ENCODE measurements around the gene DNAJC2. TPM values are rescaled to one million over a fixed set of nuclear protein-coding genes. Genes with fewer than 3 reads are reported as not detected.

DNAJC2 gene
- total RNA-seq, 4 donors from 2014 or later, result 16.4 to 48.6 (median 27.7) TPM

DNA sequence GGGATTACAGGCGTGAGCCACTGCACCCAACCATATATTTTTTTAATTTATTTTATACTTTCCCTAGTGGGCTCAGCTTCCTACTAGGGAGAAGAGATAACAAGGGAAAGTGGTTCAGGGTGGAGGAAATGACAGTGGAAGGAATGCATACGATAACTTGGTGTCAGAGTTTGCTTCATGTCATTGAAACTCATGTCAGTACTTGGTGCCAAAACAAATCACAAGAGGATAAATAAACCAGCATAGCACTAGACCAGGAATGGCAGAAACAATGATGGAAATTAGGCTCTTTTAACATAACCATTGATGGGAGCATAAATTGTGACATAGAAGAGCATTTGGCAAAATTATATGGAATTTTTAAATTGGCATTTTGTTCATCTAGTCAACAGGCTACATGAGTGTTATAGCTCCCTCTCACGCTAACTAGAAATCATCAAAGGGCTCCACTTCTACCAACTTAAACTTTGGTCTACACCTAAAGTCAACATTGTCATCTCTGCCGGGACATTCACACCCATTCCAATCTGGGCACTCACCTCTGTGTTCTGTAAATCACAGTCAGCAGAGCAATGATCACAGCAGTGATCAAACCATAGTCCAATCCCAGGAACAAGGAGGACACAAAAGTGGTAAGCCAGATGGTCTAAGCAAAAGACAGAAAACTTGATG lies 44.0 kb upstream of the DNAJC2 start:
- intact Hi-C loops (cut with DNase I; ENCODE audit: low total_unique reads) (no loop called here), in situ Hi-C loops (cut with MboI; ENCODE audit: low pct_ligation_motif_present in 1 of 4, low pct_unique_long_range_greater_than_20kb in 1 of 4, low sequenced_read_pairs in 3 of 4) (no loop called here)
- H3K27ac ChIP-seq, result no peak overlapping the region
- peaks cover 0 to 2% (median 0%) of the 10 kb centered on the region in 4 donors for H3K4me1 ChIP-seq
- H3K36me3 ChIP-seq, result no peaks in the 10 kb centered on the region
- TF ChIP-seq POLR2AphosphoS5 (IDR thresholded peaks at IDR 0.05), result no peak
- TF ChIP-seq POLR2A (IDR thresholded peaks at IDR 0.05), result no peak
- no peak for TF ChIP-seq EP300 (IDR thresholded peaks at IDR 0.05; ENCODE audit: low read depth)
- TF ChIP-seq, protein P1, sequence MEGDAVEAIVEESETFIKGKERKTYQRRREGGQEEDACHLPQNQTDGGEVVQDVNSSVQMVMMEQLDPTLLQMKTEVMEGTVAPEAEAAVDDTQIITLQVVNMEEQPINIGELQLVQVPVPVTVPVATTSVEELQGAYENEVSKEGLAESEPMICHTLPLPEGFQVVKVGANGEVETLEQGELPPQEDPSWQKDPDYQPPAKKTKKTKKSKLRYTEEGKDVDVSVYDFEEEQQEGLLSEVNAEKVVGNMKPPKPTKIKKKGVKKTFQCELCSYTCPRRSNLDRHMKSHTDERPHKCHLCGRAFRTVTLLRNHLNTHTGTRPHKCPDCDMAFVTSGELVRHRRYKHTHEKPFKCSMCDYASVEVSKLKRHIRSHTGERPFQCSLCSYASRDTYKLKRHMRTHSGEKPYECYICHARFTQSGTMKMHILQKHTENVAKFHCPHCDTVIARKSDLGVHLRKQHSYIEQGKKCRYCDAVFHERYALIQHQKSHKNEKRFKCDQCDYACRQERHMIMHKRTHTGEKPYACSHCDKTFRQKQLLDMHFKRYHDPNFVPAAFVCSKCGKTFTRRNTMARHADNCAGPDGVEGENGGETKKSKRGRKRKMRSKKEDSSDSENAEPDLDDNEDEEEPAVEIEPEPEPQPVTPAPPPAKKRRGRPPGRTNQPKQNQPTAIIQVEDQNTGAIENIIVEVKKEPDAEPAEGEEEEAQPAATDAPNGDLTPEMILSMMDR (IDR thresholded peaks at IDR 0.05), result no peak
- H3K4me3 ChIP-seq, result no peak overlapping the region
- no peak for DNase-seq
- H3K9me3 ChIP-seq, result no peaks in the 10 kb centered on the region
- WGBS, 2 donors (ENCODE audit: low coverage in 1 of 2), result 43 to 50% methylated on average over 4 of the region's 4 CpGs
- no peaks in the 10 kb centered on the region for H3K27me3 ChIP-seq

DNA sequence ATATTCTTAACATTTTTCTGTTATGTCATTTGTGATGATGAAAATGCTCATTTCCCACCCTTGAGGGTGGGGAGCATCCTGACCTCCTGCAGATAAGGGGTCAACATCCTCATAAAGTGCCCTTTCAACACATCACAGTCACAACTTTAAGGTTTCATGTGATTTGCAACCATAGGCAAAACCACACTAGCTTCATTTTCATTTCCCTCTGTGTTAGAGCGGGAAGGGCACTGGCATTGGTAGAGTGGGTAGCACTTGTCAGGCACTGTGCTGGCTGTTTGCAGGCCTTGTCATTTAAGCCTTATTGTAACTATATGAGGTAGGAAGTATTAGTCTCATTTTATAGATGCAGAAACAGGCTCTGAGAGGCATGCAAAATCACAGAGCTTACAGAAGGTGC lies 42.7 kb upstream of the DNAJC2 start:
- Histone ChIP-seq H3K4me3 (no peak overlapping the region), H3K27me3 (no peaks in the 10 kb centered on the region), H3K36me3 (no peaks in the 10 kb centered on the region), H3K9me3 (no peaks in the 10 kb centered on the region), H3K27ac (no peak overlapping the region), H3K4me1 (peaks cover 0 to 2% (median 0%) of the 10 kb centered on the region in 4 donors)
- 63 to 88% methylated on average over 1 of the region's 1 CpG for WGBS, 2 donors (ENCODE audit: low coverage in 1 of 2)
- no peak for DNase-seq
- in situ Hi-C loops (cut with MboI; ENCODE audit: low pct_ligation_motif_present in 1 of 4, low pct_unique_long_range_greater_than_20kb in 1 of 4, low sequenced_read_pairs in 3 of 4) (no loop called here), intact Hi-C loops (cut with DNase I; ENCODE audit: low total_unique reads) (no loop called here)
- TF ChIP-seq EP300 (IDR thresholded peaks at IDR 0.05; ENCODE audit: low read depth) (no peak), POLR2A (IDR thresholded peaks at IDR 0.05) (no peak), POLR2AphosphoS5 (IDR thresholded peaks at IDR 0.05) (no peak)
- TF ChIP-seq, protein P1 (IDR thresholded peaks at IDR 0.05), result no peak

DNA sequence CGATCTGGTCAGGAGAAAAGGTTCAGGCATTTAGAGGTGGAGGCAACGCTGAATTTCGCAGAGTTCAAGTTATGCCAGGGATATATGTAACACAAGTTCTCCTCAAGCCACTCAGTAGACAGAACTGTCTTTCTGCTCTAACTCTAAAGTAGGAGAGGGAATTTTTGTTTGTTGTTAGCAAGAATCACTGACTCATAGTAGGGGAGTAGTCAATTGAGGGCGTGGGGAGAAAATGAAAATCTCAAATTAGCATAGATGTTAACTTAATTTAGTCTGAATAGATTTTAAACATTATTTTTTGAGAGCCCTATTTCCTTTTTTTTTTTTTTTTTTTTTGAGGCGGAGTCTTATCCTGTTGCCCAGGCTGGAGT lies 37.5 kb upstream of the DNAJC2 start:
- Histone ChIP-seq H3K4me3 (no peak overlapping the region), H3K36me3 (no peaks in the 10 kb centered on the region), H3K9me3 (no peaks in the 10 kb centered on the region), H3K27ac (no peak overlapping the region), H3K4me1 (no peaks in the 10 kb centered on the region), H3K27me3 (no peaks in the 10 kb centered on the region)
- no peak for DNase-seq
- WGBS, 2 donors (ENCODE audit: low coverage in 1 of 2), result 75 to 92% methylated on average over 1 to 5 of the region's 5 CpGs
- TF ChIP-seq, protein P1 (IDR thresholded peaks at IDR 0.05), result no peak
- TF ChIP-seq EP300 (IDR thresholded peaks at IDR 0.05; ENCODE audit: low read depth), result no peak
- no peak for TF ChIP-seq POLR2A (IDR thresholded peaks at IDR 0.05)
- no peak for TF ChIP-seq POLR2AphosphoS5 (IDR thresholded peaks at IDR 0.05)
- intact Hi-C loops (cut with DNase I; ENCODE audit: low total_unique reads), result no loop called here
- in situ Hi-C loops (cut with MboI; ENCODE audit: low pct_ligation_motif_present in 1 of 4, low pct_unique_long_range_greater_than_20kb in 1 of 4, low sequenced_read_pairs in 3 of 4), result no loop called here

DNA sequence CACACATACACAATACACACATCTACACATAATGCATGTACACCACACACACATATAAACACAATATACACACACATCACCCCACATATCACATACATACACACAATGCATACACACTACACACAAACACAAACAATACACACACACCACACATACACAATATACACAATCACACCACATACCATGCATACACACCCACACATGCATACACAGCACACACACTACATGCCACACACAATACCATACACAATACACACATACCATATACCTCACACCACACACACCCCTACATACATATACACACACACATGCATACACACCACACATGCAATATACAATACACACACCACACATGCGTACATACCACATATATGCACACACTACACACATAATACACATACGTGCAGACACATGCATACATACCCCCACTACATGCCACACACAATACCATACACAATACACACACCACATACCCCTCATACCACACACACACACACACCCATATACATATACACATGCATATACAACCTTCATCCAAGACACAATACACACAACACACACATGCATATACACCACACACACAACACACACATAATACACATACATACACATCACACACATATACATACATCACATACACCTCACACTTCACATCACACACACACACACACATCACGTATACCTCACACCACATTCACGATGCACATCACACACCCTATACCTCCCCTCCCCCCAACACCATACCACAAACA lies 36.9 kb upstream of the DNAJC2 start:
- WGBS, 2 donors (ENCODE audit: low coverage in 1 of 2), result 87 to 90% methylated on average over 3 to 4 of the region's 4 CpGs
- in situ Hi-C loops (cut with MboI; ENCODE audit: low pct_ligation_motif_present in 1 of 4, low pct_unique_long_range_greater_than_20kb in 1 of 4, low sequenced_read_pairs in 3 of 4) (no loop called here), intact Hi-C loops (cut with DNase I; ENCODE audit: low total_unique reads) (no loop called here)
- Histone ChIP-seq H3K27ac (no peak overlapping the region), H3K4me3 (no peak overlapping the region), H3K36me3 (no peaks in the 10 kb centered on the region), H3K9me3 (no peaks in the 10 kb centered on the region), H3K4me1 (no peaks in the 10 kb centered on the region), H3K27me3 (no peaks in the 10 kb centered on the region)
- TF ChIP-seq POLR2A (IDR thresholded peaks at IDR 0.05), result no peak
- TF ChIP-seq POLR2AphosphoS5 (IDR thresholded peaks at IDR 0.05), result no peak
- TF ChIP-seq EP300 (IDR thresholded peaks at IDR 0.05; ENCODE audit: low read depth), result no peak
- TF ChIP-seq, protein P1 (IDR thresholded peaks at IDR 0.05), result no peak
- DNase-seq, result no peak
